HG02884 (cell line): Measurements from ENCODE around the gene SETD5.
"Not testable (repeated sequence)": the region's sequence is repeated elsewhere in the genome, so short reads cannot be mapped to it uniquely, and the experiment has no call there.

ENCODE experiments used
- ATAC-seq: cut with Tn5 transposase; IDR thresholded peaks from one replicate; pipeline ENCODE4 v1.9.1; 2021; ENCODE audit warnings: mild to moderate bottlenecking, moderate library complexity; ENCODE audit not compliant: unreplicated experiment

SETD5 gene

GRCh38 chr3:9448643-9449042 lies 51.2 kb downstream of the SETD5 start:
- no peak for ATAC-seq

GRCh38 chr3:9450126-9450525 lies 52.7 kb downstream of the SETD5 start:
- no peak for ATAC-seq

- ATAC-seq = no peak
Observed at GRCh38 chr3:9450991-9451390, 53.6 kb downstream of the SETD5 start.

- no peak for ATAC-seq
Observed at GRCh38 chr3:9452417-9452816, 55.0 kb downstream of the SETD5 start.

- ATAC-seq = no peak
Observed at GRCh38 chr3:9455596-9456131, 58.2 kb downstream of the SETD5 start.

- ATAC-seq = no peak
Observed at GRCh38 chr3:9467451-9467850, 70.0 kb downstream of the SETD5 start.

GRCh38 chr3:9468460-9468859 lies 71.0 kb downstream of the SETD5 start:
- ATAC-seq = no peak

GRCh38 chr3:9469986-9470385 lies 72.6 kb downstream of the SETD5 start:
- no peak for ATAC-seq

- ATAC-seq = no peak
Observed at GRCh38 chr3:9473496-9474065, 76.2 kb downstream of the SETD5 start.

- ATAC-seq = no peak
Observed at GRCh38 chr3:9474482-9474881, 77.1 kb downstream of the SETD5 start.

- ATAC-seq = no peak
Observed at GRCh38 chr3:9476935-9477334, 79.5 kb downstream of the SETD5 start.

- ATAC-seq = no peak
Observed at GRCh38 chr3:9480265-9480664, 82.8 kb downstream of the SETD5 start.

GRCh38 chr3:9485248-9485647 lies 87.8 kb downstream of the SETD5 start:
- no peak for ATAC-seq

GRCh38 chr3:9491506-9491905 lies 94.1 kb downstream of the SETD5 start:
- no peak for ATAC-seq

GRCh38 chr3:9494036-9494435 lies 96.6 kb downstream of the SETD5 start:
- ATAC-seq = not testable (repeated sequence)

- no peak for ATAC-seq
Observed at GRCh38 chr3:9496893-9497292, 99.5 kb downstream of the SETD5 start.

GRCh38 chr3:9497821-9498565 lies 100.6 kb downstream of the SETD5 start:
- no peak for ATAC-seq

GRCh38 chr3:9498781-9499180 lies 101.4 kb downstream of the SETD5 start:
- no peak for ATAC-seq

GRCh38 chr3:9499455-9500107 lies 102.2 kb downstream of the SETD5 start:
- ATAC-seq = no peak

GRCh38 chr3:9500108-9501050 lies 103.0 kb downstream of the SETD5 start:
- no peak for ATAC-seq

GRCh38 chr3:9501226-9501625 lies 103.8 kb downstream of the SETD5 start:
- no peak for ATAC-seq
